GM13977 (cell line): ENCODE data around the gene CXXC5.

Experiments
- DNase-seq: peaks from one replicate; pipeline ENCODE4 v3.0.0; 2012; ENCODE audit warnings: low spot score
- in situ Hi-C: fragments of 300-500 bp; cut with MboI; formaldehyde crosslinking; loops from one replicate; pipeline ENCODE4 v1.12.0; 2022; ENCODE audit warnings: low sequenced_read_pairs, low pct_unique_long_range_greater_than_20kb, mixed read lengths, inconsistent platforms; ENCODE audit not compliant: unreplicated experiment
- TF ChIP-seq, protein P1 (sequence below): IDR thresholded peaks from 2 replicates; pipeline ENCODE4 v1.5.1; 2012; ENCODE audit warnings: mild to moderate bottlenecking, control low read depth; ENCODE audit not compliant: insufficient read depth; ENCODE audit errors: extremely low read depth, missing control alignments

Gene CXXC5

DNA sequence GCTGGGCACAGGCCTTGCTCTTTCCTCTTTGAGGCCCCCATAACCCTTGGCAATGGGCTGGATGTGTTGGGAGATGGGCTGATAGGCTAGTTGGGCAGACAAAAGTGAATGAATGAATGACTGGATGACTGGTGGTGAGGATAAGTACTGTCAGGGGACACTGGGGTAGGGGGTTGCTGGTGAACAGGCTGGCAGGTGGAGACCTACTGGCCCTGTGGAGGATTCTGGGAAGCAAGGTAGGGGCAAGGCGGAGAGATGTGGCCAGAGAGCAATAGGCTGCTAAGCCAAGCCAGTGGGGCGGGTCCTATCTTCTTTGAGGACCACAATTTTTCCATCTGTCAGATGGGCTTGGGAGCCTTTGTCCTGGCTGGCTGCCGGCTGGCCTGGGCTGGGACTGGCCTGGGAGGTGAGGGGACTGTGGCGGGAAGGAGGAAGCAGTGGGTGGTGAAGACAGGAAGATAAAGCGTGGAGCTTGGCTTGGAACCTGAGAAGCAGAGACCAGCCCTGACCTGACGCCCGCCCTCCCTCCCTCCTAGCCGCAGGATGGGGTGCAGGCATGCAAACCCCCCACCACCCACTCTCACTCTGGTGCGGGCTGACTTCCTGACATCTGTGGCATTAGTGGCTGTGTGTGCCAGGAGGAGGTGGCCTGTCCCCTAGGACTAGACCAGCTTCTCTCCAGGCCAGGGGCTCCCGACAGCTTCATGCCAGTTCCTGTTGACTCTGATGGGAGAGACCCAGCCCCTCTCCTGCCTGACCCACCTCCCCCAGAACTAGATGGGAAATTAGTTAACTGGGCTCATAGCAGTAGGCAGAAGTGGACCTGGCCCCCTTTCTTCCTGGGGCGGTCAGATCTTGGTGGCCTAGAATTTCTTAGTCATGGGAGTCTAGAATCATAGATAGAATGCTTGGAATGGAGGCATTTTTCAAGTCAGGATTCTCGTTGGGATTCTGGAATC lies 9.5 kb downstream of the CXXC5 start:
- TF ChIP-seq, protein P1, sequence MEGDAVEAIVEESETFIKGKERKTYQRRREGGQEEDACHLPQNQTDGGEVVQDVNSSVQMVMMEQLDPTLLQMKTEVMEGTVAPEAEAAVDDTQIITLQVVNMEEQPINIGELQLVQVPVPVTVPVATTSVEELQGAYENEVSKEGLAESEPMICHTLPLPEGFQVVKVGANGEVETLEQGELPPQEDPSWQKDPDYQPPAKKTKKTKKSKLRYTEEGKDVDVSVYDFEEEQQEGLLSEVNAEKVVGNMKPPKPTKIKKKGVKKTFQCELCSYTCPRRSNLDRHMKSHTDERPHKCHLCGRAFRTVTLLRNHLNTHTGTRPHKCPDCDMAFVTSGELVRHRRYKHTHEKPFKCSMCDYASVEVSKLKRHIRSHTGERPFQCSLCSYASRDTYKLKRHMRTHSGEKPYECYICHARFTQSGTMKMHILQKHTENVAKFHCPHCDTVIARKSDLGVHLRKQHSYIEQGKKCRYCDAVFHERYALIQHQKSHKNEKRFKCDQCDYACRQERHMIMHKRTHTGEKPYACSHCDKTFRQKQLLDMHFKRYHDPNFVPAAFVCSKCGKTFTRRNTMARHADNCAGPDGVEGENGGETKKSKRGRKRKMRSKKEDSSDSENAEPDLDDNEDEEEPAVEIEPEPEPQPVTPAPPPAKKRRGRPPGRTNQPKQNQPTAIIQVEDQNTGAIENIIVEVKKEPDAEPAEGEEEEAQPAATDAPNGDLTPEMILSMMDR: no peak
- in situ Hi-C loops: no loop called here
- no peak for DNase-seq

DNA sequence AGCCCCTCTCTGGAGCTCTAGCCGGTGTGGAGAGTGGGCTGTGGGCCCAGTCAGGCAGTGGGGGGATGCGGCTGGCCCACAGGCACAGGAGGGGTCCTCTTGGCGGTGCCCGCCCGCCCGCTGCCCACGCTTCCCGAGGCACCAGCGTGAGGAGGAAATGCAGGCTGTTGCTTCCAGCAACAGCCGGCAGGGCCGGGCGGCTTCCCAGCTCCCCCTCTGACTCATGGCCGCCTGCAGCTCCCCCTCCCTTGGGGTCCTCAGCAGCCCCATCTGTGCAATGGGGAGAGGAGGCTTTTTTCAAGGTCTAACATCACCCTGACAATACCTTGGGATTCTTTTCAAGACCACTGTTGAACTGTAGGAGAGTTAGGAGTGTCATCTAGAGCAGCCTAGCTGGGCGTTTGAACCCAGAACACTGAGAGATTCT lies 10.4 kb downstream of the CXXC5 start:
- TF ChIP-seq, protein P1: no peak
- DNase-seq: no peak

DNA sequence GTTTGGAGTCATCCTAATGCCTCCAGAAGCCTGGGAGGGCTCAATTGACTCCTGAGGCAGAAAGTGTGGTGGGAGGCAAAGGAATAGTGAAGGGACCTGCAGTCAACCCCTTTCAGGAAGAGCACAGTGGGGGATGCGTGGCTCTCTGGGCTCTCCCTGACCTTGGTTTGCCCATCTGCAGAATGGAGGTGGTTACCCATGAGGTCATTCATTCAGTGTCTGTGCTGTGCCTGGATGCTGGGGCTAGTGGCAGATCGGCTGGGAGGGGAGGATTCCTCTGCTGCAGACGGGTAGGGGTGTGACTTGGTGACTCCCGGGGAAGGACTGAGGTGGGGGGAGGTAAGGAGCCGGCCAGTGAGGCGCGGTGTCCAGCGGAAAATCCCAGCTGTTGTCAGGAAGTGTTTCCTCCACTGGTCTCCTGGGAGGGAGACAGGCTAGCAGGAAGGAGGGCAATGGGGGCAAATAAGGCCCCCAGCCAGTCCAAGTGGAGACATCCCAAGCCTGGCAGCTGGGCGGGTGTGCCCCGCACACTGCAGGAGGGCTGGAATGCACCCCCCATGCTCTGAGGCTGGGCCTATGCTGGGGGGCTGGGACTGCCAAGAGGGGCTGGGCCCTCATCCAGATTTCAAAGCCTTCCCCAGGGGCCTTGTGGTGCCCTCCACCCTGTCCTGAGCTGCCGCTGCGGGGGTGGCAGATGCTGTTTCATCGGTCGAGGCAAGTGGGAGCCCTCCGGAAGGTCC lies 10.9 kb downstream of the CXXC5 start:
- no peak for DNase-seq
- TF ChIP-seq, protein P1: no peak

More for the DNA sequence above, 10.4 kb downstream of the CXXC5 start:
- in situ Hi-C loops: no loop called here

DNA sequence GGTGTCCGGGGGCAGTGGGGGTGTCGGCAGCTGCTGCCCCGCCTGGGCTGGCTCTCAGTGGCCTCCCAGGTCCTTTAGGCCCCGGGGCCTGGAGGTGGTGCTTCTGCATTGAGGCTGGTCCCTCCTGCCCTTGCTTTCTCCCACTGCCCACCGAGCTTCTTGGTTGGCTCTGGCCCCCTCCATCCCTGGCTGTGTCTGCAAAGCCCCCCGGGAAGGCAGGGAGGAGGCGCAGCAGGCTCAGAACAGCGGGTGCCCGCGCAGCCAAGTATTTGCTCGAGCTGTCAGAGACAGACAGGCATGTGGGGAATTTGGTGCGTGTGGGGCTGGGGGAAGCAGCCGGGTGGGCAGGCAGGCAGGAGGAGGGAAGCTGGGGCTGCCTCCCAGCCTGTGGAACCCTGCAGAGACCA lies 11.5 kb downstream of the CXXC5 start:
- DNase-seq: no peak
- in situ Hi-C loops: no loop called here

More for the DNA sequence above, 10.9 kb downstream of the CXXC5 start:
- in situ Hi-C loops: no loop called here

DNA sequence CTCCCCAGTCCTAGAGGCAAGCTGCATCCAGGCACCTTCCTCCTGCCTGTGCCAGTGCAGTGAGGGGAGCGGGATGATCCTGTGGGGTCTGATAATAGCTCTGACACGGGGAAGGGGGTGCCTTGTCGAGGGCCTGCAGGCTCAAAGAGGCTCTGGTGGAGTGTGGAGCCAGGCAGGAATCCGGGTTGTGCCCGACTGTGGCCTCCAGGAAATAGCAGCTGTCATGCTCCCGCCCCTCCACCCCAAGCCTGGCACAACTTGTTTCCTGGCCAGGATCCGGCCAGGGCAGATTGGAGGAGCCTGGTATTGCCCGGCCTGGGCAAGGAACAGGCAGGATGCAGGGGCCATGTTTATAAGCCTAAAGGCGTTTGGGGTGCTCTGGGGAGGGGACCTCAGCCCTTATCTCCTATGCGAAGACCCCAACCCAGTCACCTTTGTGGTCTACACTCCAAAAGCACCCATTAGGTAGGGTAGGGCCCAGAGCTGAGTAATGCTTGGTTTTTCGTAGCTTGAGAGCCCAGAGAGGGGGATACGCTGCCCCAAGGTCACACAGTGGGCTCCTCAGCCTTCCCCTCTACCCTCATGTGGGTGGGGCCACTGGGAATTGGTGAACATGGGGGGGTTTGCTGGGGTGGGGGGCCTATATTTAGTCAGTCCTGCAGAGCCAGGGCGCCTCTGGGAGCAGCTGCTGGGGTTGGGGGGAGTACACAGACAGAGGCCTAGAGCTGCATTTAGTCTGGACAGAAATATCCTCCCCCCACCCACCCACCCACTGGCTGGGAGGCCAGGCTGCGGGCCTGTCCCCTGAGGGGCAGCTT lies 12.2 kb downstream of the CXXC5 start:
- in situ Hi-C loops: no loop called here
- TF ChIP-seq, protein P1: no peak
- DNase-seq: no peak

More for the DNA sequence above, 11.5 kb downstream of the CXXC5 start:
- TF ChIP-seq, protein P1: no peak
